Activated T-helper 9 cell treated with anti-CD3 and anti-CD28 coated beads, Interleukin-2, amount 50 U/mL, for 16 hours (primary cell): ENCODE measurements around the gene DIP2C.
"Not testable (repeated sequence)": the region's sequence is repeated elsewhere in the genome, so short reads cannot be mapped to it uniquely, and the experiment has no call there.

Experiments used
- DNase-seq: peaks from one replicate; pipeline ENCODE4 v3.0.0-alpha.2; 2020; ENCODE audit warnings: low read depth

The DIP2C gene

GRCh38 chr10:371515-371914, 318.0 kb downstream of the DIP2C start:
- DNase-seq = no peak

- no peak for DNase-seq
Measured at GRCh38 chr10:370449-370825, 319.0 kb downstream of the DIP2C start.

- no peak for DNase-seq
Measured at GRCh38 chr10:369684-370448, 319.6 kb downstream of the DIP2C start.

GRCh38 chr10:369221-369683, 320.2 kb downstream of the DIP2C start:
- no peak for DNase-seq

DNA sequence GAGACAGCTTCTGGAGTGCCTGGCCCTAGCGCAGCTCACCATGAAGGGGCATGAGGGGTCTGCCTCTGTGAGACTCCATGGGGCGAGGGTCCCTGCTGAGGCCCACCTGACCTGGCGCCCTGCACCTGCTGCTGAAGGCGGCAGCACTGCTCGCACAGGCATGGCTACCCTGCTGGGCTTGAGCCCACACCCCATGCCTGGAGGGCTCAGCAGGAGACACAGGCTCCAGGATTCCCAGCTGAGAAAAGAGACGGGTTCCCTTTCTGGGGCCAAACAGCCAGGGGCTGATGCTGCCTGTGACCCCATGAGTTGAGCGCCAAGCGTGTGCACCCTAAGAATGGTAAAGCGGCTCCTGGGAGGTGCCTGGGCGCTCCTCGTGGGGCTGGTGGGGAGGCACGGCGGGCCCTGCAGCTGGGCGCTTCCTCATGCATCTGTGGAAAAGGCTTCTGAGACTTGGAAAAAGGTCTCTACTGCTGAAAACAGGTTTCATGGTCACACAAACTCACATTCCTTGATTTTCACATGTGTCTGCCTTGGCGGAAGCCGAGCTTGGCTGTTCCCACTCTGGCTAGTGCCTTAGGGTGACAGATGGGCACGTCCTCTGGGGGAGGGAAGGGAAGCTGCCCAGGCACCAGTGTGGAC, 320.8 kb downstream of the DIP2C start:
- no peak for DNase-seq

- DNase-seq = not testable (repeated sequence)
Measured at GRCh38 chr10:368107-368506, 321.4 kb downstream of the DIP2C start.

- no peak for DNase-seq
Measured at GRCh38 chr10:367636-368035, 321.8 kb downstream of the DIP2C start.

DNA sequence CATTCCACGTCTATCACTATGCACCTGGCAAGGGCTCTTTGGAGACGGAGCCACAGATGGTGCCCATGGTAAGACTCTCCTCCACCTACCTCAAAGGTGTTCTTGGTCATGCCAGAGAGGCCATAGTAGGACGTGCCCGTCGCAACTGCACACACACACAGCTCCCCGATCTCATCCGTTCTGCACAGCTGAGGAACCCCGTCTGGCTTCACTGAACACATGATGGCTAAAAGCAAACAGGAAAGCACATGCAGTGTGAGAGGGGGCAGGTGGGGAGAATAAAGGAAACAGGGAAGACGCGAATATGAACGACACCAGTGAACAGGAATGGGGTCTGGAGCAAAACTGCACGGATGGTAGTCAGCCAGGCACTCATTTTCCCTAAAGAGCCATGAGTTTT, 323.3 kb downstream of the DIP2C start:
- DNase-seq = no peak

- DNase-seq = no peak
Measured at GRCh38 chr10:364267-364775, 325.1 kb downstream of the DIP2C start.

- no peak for DNase-seq
Measured at GRCh38 chr10:363152-363551, 326.3 kb downstream of the DIP2C start.

DNA sequence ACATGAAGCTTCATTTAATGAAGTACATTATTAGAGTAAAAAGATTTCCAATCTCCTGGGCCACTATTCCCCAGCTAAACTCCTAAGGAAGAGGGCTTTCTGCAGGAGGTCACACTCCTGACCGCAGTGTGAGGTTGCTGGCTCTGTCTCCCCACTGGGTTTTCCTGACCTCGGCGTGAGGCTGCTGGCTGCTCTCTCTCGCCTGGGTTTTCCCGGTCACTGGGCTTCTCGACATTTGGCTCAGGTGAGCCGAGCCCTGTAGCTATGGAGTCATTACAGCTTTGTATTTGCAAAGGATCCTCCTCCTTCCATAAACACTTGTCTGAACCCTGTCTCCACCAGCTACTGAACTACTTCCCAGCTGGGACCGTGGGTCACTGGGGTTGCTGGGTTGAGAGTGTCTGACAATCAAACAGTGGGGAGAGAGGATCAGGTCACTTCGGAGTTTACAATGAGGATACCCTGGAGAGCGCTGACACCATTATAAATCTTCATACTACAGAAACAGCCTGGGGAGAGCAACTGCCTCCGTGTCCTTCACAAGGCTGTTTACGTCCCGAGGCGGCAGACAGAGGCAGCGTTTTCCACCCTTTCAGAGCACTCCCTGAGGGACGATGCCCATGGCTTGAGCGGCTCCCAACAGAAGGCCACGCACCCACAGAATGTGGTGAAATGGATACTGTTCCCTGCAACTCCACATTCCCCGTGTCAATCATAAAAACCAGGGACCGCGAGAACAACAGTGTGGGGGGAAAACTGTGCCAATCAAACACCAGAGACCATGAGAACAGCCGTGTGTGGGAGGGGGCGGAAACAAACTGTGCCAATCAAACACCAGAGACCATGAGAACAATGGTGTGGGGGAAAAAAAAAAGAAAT, 328.0 kb downstream of the DIP2C start:
- DNase-seq = no peak

GRCh38 chr10:360653-361052, 328.8 kb downstream of the DIP2C start:
- no peak for DNase-seq

DNA sequence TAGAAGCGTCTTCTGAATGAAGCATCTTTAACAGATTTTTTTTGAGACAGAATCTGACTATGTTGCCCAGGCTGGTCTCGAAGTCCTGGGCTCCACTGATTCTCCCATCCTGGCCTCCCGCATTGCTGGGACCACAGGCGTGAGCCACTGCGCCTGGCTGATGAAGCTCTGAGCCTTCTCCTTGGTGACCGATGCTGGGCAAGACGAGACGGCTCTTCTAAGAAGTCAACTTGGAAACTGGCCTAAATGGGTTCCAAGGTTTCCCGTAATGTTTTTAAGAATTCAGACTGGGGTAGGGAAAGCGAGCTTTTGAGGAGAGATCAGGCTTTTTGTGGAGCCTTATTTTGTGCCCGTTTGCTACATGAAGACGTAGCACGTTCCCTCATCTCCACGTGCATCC, 329.7 kb downstream of the DIP2C start:
- DNase-seq = no peak

DNA sequence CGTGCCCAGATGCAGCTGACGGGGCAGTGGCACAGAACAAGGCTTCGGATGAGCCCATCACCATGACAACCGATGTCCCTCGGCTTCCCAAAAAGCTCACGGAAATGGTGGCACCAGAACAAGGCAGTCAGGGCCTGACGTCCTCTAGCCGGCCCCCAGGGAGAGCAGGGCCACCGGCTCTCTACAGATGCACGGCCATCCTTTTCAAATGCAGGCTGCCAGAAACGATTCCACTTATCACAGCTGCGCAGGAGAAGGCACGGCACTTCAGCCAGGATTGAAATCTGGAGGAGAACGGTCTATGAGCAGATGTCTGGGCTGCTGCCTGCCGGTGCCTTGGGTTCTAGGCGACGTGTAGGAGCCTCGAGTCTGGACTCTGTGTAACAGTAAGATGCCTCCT, 330.4 kb downstream of the DIP2C start:
- DNase-seq = no peak

DNA sequence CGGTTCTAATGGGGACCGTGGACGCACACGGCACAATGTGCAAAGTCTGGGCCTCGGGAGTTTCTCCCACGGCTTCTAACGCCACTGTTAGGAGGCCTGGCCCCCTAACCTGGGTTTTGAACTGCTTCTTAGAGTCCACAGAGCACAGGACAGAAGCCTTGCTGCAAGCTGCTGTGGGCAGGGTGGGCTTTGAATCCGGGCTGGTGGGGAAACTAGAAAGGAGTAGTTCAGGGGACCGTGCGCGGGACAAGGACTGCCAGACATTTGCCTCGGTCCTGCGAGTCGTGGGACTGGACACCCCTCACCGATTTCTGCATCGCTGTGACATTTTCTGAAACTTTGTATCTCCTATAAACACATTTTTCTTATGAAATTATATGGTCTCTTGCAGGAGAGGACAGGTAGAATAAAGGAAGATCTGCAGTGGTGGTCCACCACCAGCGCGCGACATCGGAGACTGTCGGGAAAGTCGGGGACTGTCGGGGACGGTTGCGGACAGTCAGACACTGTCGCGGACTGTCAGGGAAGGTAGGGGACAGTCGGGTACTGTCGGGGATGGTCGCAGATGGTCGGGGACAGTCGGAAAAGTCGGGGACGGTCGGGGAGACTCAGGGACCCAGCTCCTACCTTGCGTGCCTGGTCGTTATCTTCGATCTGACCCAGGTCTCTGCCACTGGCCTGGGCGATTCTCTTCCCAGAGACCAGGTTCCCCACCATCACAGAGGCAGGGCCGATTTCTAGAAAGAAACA, 332.1 kb downstream of the DIP2C start:
- DNase-seq = no peak

- no peak for DNase-seq
Measured at GRCh38 chr10:356452-356851, 333.0 kb downstream of the DIP2C start.

DNA sequence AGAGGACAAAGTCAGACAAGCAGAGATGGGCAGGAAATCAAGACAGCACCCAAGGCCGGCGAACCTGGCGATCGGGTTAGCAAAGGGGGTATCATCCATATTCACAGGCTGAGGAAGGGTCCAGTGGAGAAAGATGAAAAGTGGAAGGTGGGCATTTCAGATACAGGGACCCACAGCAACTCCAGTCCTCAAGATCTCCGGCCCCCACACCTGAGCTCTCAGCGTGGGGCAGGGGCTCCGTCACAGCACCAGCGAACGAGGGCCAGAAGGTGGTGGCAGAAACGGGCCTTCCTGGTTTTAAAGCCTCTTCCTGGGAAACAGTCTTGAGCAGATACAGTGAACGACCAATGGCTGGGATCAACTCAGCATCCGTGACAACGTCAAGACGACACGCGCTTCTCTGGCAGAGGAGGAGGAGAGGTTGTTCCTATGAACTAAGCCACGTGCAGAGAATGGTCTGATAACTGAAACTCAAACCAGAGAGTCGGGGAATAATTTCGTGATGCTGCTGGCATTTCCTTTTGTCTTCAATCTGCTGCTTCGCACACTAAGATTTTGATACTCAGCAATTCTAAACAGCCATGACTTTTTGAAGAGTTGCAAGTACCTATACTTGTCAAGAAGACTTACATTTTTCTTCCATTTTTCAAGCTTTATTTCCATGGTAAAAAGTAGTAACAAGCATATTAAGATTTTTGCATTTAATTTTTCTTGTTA, 334.4 kb downstream of the DIP2C start:
- no peak for DNase-seq

DNA sequence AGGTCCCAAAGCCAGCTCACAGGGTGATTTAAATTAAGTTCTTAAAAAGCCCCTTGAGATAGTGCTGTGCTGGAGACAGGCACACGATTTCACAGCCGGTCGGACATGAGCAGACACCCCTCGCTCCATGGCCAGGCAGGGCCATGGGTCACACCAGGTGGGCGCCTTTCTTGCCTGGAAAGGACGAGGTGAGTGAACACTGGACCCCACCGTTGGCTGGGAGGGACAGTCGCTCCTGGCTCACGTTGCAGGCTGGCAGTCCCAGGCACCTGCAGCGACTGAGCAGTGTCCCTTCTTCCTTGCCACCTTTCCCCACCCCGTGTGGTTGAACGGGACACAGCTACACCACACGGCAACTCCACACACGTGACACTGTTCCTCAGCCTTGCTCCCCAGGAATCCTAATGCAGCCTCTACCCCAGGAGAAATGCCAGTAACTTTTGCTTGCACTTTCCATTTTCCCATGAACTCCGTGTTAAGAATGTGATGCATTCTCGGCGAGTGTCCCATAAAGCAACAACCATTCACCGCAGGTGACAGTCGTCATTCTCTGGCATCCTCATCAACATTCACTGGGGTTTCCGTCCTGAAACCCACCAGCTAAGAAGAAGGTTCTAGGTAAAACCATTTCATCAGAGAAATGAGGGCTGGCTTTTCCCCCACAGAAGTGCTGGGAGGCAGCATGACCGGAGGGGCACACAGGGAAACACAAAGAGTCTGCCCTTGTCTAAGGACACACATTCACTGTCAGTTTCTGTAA, 336.8 kb downstream of the DIP2C start:
- DNase-seq = no peak

DNA sequence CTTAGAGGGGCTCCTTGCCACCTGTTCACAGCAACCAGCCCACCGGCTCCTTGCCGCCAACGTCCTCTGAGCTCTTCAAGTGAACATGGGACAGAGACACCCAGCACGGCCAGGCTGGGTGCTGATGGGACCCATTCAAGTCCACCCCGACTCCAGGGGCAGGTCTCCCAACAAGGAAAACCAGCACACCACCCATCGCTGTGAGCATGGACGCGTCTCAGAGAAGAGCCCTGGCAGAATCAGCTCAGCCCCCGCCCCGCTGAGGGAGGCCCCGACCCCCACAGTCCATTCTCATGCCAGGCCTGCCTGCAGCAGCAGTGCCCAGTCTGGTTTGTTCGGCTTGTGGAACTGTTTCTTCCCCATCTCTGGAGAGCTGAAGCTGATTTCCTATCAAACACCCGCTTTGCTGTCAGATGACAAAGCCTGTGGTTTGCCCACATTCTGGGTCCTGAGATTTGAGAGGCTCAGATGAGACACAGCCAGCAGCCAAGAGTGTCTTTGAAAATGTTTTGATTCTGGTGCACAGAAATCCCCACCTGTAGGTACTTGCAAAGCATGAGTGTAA, 337.6 kb downstream of the DIP2C start:
- DNase-seq = no peak

- DNase-seq = no peak
Measured at GRCh38 chr10:350981-351501, 338.4 kb downstream of the DIP2C start.
